GM10248 (cell line): ENCODE data around the gene SRMS.

Experiments
- CTCF ChIA-PET: fragments of 300-600 bp; sonication (Branson Sonifier 250); formaldehyde crosslinking; extraction: SDS; loops from one replicate; lab custom pipeline; 2021; ENCODE audit warnings: antibody characterized with exemption; lab: Yijun Ruan, JAX
- POLR2A ChIA-PET: fragments of 350-650 bp; sonication (Branson Sonifier 250); formaldehyde crosslinking; extraction: SDS; loops from one replicate; lab custom pipeline; 2020; ENCODE audit warnings: antibody characterized with exemption; lab: Yijun Ruan, JAX
- DNase-seq: peaks from one replicate; pipeline ENCODE4 v3.0.0; 2012; ENCODE audit errors: extremely low spot score
- CTCF ChIP-seq: IDR thresholded peaks from 2 replicates; pipeline ENCODE4 v1.5.1; 2012; ENCODE audit warnings: mild to moderate bottlenecking, low read depth; ENCODE audit errors: extremely low read depth, missing control alignments, control extremely low read depth

SRMS gene

GRCh38 chr20:63566395-63567135 lies 19.0 kb upstream of the SRMS start:
- no peak for DNase-seq
- POLR2A ChIA-PET: no interaction called here
- no peak for TF ChIP-seq CTCF
- CTCF ChIA-PET: interaction anchor here (1.2 to 2.4 kb wide), 6 partner anchors 12 to 28 kb away, joined by 3 to 8 read pairs (median 4); partner anchors contain the start of genes FNDC11 and PTK6

GRCh38 chr20:63565699-63566335 lies 18.3 kb upstream of the SRMS start:
- POLR2A ChIA-PET: interaction anchor here (0.7 to 0.9 kb wide), 2 partner anchors 11 to 13 kb away, joined by 3 read pairs; no protein-coding TSS in a partner anchor
- no peak for DNase-seq
- CTCF ChIA-PET: interaction anchor here (1.8 to 1.9 kb wide), 2 partner anchors 11 to 28 kb away, joined by 4 to 8 read pairs; partner anchors contain the start of genes FNDC11 and PTK6
- TF ChIP-seq CTCF: no peak

GRCh38 chr20:63565021-63565698 lies 17.6 kb upstream of the SRMS start:
- no peak for DNase-seq
- CTCF ChIA-PET: interaction anchor here (1.8 to 1.9 kb wide), 2 partner anchors 11 to 27 kb away, joined by 4 to 8 read pairs; partner anchors contain the start of genes FNDC11 and PTK6
- POLR2A ChIA-PET: interaction anchor here (0.7 to 0.9 kb wide), 2 partner anchors 10 to 12 kb away, joined by 3 read pairs; no protein-coding TSS in a partner anchor
- no peak for TF ChIP-seq CTCF

GRCh38 chr20:63564036-63564810 lies 16.7 kb upstream of the SRMS start:
- DNase-seq: no peak
- POLR2A ChIA-PET: no interaction called here
- CTCF ChIA-PET: interaction anchor here (3.9 kb wide), 1 partner anchor 26 kb away, joined by 15 read pairs; the partner anchor contains the start of gene PTK6
- TF ChIP-seq CTCF: no peak

- ChIA-PET POLR2A (interaction anchor here (1.2 kb wide), 1 partner anchor 18 kb away, joined by 4 read pairs; no protein-coding TSS in a partner anchor), CTCF (interaction anchor here (3.9 kb wide), 1 partner anchor 26 kb away, joined by 15 read pairs; the partner anchor contains the start of gene PTK6)
- no peak for TF ChIP-seq CTCF
- DNase-seq: no peak
Observed at GRCh38 chr20:63563225-63563935, 15.8 kb upstream of the SRMS start.
